Gastroesophageal sphincter (tissue), 3 donors: ENCODE measurements around the gene STEAP1B.
"Not testable (repeated sequence)": the region's sequence is repeated elsewhere in the genome, so short reads cannot be mapped to it uniquely, and the experiment has no call there.

Experiments used
- CTCF ChIP-seq, 4 experiments: fragments of 200-600 bp in 2 of 4; fragments of 450-650 bp in 2 of 4; sonication (generic) in 1 of 4; IDR thresholded peaks; one replicate each; pipeline ENCODE4 v1.5.1; 2017 to 2019; ENCODE audit warnings: antibody characterized with exemption in 4 of 4, mild to moderate bottlenecking in 2 of 4, moderate library complexity in 2 of 4
- EP300 ChIP-seq: sonication (generic); formaldehyde crosslinking; IDR thresholded peaks from one replicate; pipeline ENCODE4 v1.6.1; 2017; ENCODE audit warnings: antibody characterized with exemption, mild to moderate bottlenecking
- POLR2A ChIP-seq, 2 donors: fragments of 450-650 bp; IDR thresholded peaks; one replicate each; pipeline ENCODE4 v1.6.1; 2017; ENCODE audit warnings: antibody characterized with exemption in 2 of 2, mild to moderate bottlenecking in 2 of 2, moderate library complexity in 1 of 2

- not testable (repeated sequence) for TF ChIP-seq CTCF (IDR thresholded peaks at IDR 0.05); EP300; POLR2A (IDR thresholded peaks at IDR 0.05)
These were observed 3.6 kb downstream of the STEAP1B start for GRCh38 chr7:22496296-22496888.
